ENCODE measurements around the gene BCAT1. TPM values are rescaled to one million over a fixed set of nuclear protein-coding genes. Genes with fewer than 3 reads are reported as not detected.

The BCAT1 gene
- total and polyA plus RNA-seq, 9 of the 15 experiments (the other 6 are each of a cell fraction or from before 2014, with no cell fraction given): 38.5 to 157 (median 66.8) TPM

DNA sequence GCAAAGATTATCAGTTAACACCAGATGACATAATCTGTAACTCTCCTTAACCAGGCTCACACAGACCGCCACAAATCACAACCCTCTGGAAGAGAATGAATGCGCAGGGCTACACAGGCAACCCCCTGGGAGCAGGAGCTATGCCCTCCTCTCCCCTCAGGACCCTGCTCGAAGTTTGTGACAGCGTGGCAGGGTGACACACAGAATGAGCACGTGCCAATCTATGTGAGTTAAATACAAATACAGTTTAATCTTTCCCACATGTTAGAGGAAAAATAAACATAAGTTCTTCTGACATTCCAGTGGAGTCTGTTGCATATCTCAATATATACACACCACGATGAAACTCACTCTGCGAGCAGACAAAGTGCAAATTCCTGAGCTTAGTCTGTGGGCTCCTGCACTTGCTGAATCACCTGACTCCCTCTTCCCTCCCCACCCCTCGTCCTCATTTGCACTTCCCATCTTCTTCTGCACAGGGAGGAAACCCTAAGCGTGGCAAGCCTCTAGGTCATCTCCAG is 37.6 kb downstream of the BCAT1 start (continued):
- no peak for TF ChIP-seq CREB5 (CRISPR knock-in tag; IDR thresholded peaks at IDR 0.05)
- TF ChIP-seq MTA2 (IDR thresholded peaks at IDR 0.05; ENCODE audit: low read depth): 0 out of 2 replicates have a peak, but pooled peaks have one; percentile 10
- TF ChIP-seq ZNF134 (CRISPR knock-in tag; conservative IDR thresholded peaks at IDR 0.05): no peak
- TF ChIP-seq ETS1 (conservative IDR thresholded peaks at IDR 0.05; ENCODE audit: control insufficient read depth, low read depth, low read length): no peak
- no peak for TF ChIP-seq CAMTA2 (CRISPR knock-in tag; conservative IDR thresholded peaks at IDR 0.05)
- TF ChIP-seq MEF2A (IDR thresholded peaks at IDR 0.05; ENCODE audit: control insufficient read depth, low read depth, low read length): no peak
- TF ChIP-seq KDM1A (IDR thresholded peaks at IDR 0.05): peak; percentile 52 to 70; a peak in 2 of 4 replicates
- TF ChIP-seq, protein P1, sequence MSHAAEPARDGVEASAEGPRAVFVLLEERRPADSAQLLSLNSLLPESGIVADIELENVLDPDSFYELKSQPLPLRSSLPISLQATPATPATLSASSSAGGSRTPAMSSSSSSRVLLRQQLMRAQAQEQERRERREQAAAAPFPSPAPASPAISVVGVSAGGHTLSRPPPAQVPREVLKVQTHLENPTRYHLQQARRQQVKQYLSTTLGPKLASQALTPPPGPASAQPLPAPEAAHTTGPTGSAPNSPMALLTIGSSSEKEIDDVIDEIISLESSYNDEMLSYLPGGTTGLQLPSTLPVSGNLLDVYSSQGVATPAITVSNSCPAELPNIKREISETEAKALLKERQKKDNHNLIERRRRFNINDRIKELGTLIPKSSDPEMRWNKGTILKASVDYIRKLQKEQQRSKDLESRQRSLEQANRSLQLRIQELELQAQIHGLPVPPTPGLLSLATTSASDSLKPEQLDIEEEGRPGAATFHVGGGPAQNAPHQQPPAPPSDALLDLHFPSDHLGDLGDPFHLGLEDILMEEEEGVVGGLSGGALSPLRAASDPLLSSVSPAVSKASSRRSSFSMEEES (CRISPR knock-in tag; IDR thresholded peaks at IDR 0.05): no peak
- no peak for TF ChIP-seq NFYB (IDR thresholded peaks at IDR 0.05; ENCODE audit: extremely low read depth, insufficient read length)
- no peak for TF ChIP-seq MEF2D (tag; conservative IDR thresholded peaks at IDR 0.05; ENCODE audit: low read depth)
- peak in 1 of 2 experiments; percentile 38; a peak in 2 of 4 replicates for TF ChIP-seq RCOR1 (IDR thresholded peaks at IDR 0.05; ENCODE audit: borderline replicate concordance in 1 of 2, low read depth in 2 of 2, low read length in 2 of 2)
- TF ChIP-seq CBFA2T3 (IDR thresholded peaks at IDR 0.05): peak; percentile 72
- no peak for TF ChIP-seq RFX5 (IDR thresholded peaks at IDR 0.05; ENCODE audit: low read depth, low read length)
- 0 out of 2 replicates have a peak, but pooled peaks have one; percentile 16 for TF ChIP-seq NFE2 (IDR thresholded peaks at IDR 0.05; ENCODE audit: low read depth)
- no peak for TF ChIP-seq BACH1 (tag; IDR thresholded peaks at IDR 0.05)
- no peak for TF ChIP-seq ERF (CRISPR knock-in tag; IDR thresholded peaks at IDR 0.05)
- TF ChIP-seq SRF (CRISPR knock-in tag; IDR thresholded peaks at IDR 0.05): no peak
- TF ChIP-seq HDAC2 (IDR thresholded peaks at IDR 0.05): no peak
- no peak for TF ChIP-seq TRIM28 (IDR thresholded peaks at IDR 0.05)
- peak; percentile 54 for TF ChIP-seq TAL1 (IDR thresholded peaks at IDR 0.05)
- TF ChIP-seq ZNF23 (CRISPR knock-in tag; IDR thresholded peaks at IDR 0.05): no peak
- no peak for TF ChIP-seq NFIX (CRISPR knock-in tag; IDR thresholded peaks at IDR 0.05; ENCODE audit: low read depth)
- no peak for TF ChIP-seq ZNF175 (CRISPR knock-in tag; IDR thresholded peaks at IDR 0.05; ENCODE audit: low read depth)
- TF ChIP-seq ASH1L (IDR thresholded peaks at IDR 0.05; ENCODE audit: borderline replicate concordance, low read depth, partially characterized antibody): no peak
- TF ChIP-seq CBX5 (IDR thresholded peaks at IDR 0.05; ENCODE audit: borderline replicate concordance, low read depth): no peak
- TF ChIP-seq PHF20 (IDR thresholded peaks at IDR 0.05; ENCODE audit: partially characterized antibody): no peak
